ENCODE measurements around the gene HMG20A. TPM values are rescaled to one million over a fixed set of nuclear protein-coding genes. Genes with fewer than 3 reads are reported as not detected.

The HMG20A gene
- total RNA-seq, 1 donor, result 26.4 TPM

DNA sequence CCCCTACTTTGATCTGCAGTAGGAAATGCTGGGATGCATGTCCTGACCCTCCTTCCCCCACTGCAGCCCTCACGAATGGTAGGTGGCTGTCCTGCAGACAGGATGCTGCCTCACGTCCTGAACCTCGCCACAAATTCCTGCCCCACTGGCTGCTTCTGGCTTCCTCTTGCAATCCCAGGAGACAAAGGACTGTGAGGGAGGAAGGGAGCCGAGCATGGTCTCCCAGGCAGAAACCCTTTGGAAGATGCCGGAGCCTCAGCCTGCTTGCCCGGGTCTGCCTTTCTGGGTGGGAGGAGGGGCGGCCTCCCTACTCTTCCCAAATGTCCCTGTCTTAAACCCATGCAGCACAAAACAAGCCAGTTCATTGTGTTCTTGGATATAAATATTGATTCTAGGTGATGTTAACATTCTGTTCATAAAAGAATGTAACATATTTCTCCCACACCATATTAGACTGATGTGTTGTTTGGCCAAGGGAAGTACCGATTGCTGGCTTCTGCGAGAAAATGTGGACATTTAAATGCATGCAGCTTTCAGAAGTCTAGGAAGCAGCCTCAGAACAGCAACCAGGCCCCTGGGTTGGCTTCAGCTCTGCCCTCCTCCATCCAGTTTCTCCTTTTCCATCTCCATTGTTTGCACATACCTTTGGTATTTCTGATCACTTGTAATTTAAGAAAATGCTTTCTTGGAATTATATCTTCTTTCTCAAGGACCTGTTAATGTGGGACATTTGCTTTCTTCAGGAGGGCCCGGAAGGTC is 75.3 kb downstream of the HMG20A start:
- DNase-seq (ENCODE audit: low read depth in 2 of 3, low spot score in 2 of 3), result peak in 1 of 3 donors; percentile 11

DNA sequence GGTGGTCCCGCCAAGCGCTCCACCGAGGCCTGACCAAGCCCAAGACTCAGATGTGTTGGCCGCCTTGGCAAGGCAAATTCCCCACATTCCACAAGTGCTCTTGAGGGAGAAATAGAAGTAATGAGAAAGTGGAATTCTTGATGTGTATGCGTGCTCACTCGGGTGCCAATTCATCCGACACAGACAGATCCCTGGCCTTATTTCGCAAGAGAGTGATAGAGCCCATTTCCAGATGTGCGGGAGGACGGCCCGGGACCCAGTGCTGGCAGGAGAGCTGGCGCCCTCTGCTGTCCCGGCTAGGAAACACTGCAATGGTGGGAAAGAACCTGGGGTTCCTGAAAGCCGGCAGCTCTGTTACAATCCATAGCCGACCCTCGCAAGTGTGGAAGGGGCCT is 76.0 kb downstream of the HMG20A start:
- DNase-seq (ENCODE audit: low read depth in 2 of 3, low spot score in 2 of 3), result peak; percentile 28 to 77 (median 67)

DNA sequence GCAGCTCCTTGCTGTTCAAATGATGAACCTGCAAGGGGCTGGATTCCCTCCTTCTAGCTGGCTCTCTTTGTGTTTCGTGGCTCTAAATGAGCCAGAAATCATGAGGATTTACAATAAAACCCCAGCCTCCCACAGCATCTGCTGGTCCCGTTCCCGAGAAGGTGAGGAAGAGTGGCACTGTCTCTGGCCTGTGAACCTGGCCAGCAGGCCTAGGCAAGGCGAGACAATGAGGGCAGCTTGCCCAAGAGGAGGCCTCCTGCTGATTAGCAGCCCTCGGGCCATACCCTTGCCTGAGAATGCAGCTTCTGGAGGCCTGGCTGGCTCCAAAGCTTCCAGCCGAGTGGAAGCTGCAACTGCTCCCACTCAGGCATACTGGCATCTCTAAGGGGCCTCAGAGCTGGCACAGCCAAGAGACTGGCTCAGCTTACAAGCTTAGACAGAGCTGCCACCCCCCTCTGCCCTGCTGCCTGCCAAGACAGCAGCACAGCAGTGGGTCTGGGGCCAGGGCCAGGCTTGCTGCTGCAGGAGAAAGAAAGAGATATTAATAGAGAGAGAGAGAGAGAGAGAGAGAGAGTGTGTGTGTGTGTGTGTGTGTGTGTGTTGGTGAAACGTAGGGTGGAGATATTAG is 76.5 kb downstream of the HMG20A start:
- DNase-seq (ENCODE audit: low read depth in 2 of 3, low spot score in 2 of 3), result no peak

DNA sequence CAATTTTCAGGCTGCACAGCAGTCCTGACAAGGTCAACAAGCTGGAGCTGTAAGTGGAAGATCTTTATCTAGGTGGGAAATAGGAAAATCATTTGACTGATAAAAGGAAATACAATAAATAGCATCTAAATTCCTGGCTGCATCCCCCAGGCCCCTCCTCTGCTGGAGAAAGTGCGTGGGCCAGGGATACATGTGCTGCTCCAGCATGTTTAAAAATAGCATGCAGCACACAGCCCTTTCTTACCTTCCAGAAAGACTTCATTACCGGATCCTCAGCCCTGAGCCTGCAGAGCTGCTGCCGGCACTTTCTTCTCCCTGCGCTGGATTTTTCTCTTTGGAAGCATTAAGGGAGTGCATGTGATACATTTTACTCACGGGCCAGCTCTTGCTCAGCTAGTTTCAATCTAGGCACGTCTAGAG is 77.3 kb downstream of the HMG20A start:
- DNase-seq (ENCODE audit: low read depth in 2 of 3, low spot score in 2 of 3), result no peak

DNA sequence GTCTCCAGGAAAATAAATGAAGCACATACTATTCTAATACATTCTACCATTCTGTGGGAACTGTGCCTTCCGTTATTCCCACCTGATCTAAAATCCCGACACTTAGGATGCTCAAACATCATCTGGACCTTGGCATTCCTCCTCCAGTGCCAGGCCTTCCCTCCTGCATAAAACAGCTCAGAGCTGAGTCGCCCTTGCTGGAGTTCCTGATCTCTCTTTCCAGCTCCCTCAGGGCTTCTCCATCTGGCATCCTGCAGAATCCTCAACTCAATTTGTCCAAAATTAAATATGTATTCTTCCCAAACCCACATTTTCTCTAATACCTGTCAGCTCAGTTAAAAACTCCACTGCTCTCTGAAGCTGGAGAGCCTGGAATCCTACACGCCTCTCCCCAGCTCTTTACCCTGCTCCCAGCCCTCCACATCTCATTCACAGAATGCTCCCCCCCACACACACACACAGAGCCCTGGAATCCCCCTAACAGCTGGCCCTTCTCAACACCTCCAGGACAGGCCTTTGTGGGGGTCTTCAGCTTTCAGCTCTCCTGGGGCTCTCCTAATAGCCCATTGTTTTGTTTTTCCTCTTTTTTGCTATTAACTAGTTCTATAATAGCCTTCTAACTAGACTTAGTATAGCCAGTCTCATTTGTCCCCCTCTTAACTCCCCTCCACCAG is 78.5 kb downstream of the HMG20A start:
- DNase-seq (ENCODE audit: low read depth in 2 of 3, low spot score in 2 of 3), result no peak

DNA sequence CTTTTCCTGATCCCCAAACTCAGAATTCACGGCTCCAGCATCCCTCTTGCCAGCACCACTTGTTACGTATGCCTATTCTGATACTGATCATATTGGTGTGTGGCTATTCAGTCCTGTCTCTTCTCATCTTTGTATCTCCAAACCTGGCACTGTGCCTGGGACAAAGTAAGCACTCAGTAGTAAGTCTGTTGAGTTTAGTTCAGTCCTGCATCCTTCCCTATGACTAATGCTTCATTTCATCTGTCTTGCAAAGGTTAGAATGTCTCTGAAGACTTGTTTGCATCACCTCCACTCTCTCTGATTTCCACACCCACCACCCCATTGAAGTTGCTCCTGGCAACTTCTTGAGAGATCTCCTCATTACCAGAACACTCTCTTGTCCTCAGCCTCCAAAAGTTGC is 80.3 kb downstream of the HMG20A start:
- DNase-seq (ENCODE audit: low read depth in 2 of 3, low spot score in 2 of 3), result no peak

DNA sequence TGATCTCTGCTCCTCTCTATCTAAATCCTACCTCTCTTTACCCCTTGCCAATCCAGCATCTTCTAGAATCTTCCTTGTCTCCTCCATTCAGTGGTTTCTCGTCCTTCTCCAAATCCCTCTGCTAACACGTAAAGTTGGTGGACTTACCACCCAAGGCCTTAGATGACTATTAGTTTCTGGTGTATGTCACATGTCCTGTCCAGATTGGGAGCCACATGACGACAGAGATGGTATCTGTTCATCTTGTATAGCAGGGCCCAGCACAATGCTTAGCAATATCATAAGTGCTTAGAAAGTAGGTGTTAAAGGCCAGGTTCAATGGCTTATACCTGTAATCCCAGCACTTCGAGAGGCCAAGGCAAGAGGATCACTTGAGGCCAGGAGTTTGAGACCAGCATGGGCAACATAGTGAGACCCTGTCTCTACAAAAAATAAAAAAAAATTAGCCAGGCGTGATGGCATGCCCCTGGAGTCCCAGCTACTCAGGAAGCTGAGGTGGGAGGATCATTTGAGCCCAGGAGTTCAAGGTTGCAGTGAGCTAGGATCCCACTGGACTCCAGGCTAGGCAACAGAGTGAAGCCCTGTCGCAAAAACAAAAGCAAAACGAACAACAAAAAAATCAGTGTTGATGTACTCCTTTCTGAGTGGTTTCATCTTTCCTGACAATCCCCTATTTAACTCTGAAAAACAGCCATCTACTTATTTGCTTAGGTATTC is 81.8 kb downstream of the HMG20A start:
- no peak for DNase-seq (ENCODE audit: low read depth in 2 of 3, low spot score in 2 of 3)

DNA sequence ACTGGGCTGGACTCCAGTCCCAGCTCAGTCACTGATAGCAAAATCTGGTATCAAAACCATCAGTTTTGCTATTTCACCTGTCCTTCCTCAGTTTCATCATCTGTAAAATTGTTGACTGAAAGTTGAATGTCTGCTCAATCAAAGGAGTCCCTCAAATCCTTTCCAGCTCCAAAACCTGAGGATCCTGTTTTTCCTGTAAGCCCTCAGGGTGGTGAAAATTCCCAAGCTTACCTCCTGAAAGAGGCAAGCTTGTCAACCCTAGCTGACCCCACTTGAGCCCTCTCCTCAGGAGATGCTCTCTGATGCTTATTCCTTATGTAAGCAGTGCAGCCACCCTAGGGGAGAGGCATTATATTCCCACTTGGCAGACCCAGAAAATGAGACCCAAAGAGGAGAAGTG is 82.6 kb downstream of the HMG20A start:
- DNase-seq (ENCODE audit: low read depth in 2 of 3, low spot score in 2 of 3), result no peak

DNA sequence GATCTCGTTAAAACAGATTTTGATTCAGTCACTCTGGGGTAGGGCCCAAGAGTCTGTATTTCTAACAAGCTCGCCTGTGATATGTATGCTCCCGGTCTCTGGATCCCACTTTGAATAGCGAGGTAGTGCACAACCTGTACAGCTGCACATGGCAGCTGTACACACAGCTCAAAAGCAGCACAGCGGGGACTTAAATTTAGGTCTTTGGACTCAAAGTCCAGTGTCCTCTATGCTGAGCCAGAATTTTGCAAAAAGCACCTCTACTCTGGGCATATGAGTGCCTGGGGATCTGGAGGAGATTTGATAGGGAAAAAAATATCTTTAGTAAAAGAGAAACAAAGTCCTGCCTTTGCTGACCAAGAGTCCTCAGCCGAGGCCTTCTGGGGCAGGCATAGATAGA is 83.1 kb downstream of the HMG20A start:
- DNase-seq (ENCODE audit: low read depth in 2 of 3, low spot score in 2 of 3), result no peak

DNA sequence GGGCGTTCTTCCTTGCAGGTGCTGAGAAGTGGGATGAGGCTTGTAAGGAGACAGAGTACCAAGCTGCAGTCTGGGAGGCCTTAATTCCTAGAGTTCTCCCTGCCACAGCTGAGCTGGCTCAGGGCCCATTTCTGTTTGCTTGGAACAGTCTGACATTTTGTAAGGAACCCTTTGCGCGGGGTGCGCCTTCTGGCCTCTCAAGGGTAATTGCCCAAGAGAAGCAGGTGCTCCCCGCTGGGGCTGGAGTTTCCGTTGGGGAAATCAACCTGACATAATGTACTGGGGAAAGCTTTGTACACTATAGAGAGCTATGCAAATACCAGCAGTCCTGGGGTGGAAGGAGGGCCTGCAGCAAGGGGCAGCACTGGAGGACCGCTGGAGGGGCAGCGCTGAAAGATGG is 83.6 kb downstream of the HMG20A start:
- no peak for DNase-seq (ENCODE audit: low read depth in 2 of 3, low spot score in 2 of 3)

DNA sequence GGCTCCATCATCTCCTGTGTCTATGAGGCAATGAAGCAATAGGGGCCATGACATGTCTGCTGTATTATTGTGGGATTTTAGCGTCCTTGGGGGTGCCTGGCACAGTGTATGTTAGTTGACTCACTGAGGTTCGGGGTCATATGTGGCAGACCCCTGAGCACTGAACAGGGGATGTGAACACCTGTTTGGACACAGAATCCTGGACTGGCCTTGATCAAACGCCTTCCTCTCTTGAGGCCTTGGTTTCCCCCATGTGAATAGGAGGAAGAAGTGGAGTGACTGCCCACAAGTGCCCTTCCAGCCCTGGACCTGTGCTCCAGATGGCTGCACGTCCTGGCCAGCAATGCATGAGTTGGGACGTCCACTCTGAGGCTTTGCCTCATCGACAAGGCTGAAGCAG is 84.2 kb downstream of the HMG20A start:
- DNase-seq (ENCODE audit: low read depth in 2 of 3, low spot score in 2 of 3), result no peak

DNA sequence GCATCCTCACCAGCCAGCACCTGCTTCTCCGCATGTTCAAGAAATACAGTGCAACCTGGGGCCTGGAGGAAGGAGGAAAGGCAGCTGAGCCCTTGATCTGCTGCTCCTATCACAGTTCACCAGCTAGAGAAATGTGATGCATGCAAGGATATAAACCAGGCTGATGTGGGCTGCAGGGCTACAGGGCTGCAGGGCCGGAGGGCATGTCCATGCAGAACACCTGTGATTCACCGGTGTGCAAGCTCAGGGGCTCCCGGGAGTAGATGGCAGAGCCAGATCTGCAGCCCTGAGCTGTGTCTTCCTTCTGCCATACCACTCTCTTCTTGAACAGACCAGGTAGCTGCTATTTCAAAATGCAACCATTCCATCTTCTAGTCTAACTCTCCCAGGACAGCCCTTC is 84.9 kb downstream of the HMG20A start:
- no peak for DNase-seq (ENCODE audit: low read depth in 2 of 3, low spot score in 2 of 3)

DNA sequence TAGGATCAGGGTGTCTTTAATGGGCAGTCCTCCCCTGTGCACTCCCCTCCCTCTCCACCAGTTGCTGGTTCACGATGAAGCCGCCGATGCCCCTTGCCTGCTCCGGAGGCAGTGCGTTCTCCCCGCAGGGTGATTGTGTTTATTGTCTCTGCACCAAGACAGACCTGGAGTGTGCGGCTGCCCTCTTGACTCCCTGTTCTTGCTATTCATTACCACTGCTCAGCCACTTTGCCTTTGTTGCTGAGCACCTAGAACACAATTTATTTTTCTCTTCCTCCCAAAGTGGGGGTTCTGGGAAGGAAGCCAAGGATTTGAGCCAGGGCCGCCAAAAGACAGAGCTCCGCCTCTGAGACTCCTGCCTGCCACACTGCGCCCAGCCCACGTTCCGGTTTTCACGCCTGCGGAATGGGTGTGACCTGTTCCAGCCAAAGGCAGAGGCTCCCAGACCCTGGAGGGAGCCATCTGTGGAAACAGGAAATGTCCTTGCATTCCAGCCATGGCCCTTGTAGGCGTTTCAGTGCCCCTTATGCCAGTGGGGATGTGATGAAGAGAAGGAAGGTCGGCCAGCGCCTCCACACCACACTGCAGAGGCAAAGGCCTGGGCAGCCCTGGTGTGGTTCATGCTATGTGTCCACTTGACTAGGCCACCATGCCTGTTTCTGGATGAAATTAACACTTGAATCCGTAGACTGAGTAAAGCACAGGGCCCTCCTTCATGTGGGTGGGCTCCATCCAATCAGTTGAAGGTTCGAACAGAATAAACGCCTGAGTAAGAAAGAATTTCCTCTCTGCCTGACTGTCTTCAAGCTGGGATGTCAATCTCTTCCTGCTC is 85.8 kb downstream of the HMG20A start:
- DNase-seq (ENCODE audit: low read depth in 2 of 3, low spot score in 2 of 3), result no peak

DNA sequence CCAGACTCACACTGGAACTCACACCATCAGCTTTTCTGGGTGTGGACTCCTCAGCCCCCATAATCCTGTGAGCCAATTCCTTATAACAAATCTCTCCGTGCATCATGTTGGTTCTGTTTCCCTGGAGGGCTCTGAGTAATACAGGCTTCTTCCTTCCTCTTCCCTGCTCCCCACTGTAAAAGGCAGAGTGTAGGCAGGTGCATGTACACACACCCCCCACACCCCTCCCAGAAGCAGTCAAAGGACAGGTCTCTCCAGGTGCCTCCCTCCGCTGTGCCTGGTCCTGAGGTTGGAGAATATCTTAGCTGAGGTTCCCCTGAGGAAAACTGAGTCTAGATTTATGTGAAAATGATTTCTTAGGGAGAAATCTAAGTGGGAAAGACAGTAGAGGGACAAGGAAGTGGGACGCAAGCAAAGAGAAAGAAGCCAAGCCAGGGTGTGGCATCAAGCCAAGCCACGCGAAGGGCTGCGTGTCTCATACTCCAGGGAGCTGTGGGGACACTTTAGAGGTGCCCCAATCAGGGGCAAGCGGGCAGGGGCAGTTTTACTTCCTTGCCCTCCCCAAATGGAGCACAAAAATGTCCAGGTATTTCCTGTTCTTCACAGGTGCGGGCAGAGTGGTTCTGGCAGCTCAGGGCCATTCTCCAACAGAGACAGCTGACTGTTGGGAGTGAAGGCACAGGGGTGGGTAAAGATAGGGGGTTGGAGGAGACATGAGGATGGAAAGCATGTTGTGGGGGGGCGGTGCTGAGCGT is 86.6 kb downstream of the HMG20A start:
- DNase-seq (ENCODE audit: low read depth in 2 of 3, low spot score in 2 of 3), result peak in 1 of 3 donors; percentile 52

DNA sequence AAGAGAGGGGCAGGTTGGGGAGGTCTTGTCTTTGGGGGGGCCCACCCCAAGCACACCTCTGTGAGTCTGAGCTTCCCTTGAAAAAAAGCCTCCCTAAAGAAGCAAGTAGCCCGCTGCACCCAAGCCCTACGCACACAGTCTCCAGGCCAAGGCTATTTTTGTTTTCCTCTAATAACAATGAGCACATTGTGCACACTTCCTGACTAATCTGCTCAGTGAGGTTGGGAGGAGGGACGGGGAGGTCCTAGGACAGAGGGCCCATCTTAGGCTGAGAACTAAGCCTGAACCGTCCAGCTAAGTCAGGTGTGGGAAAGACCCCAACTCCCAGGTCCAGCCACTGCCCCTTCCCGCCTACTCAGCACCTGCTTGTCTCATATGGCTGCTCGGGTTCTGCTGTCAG is 87.2 kb downstream of the HMG20A start:
- DNase-seq (ENCODE audit: low read depth in 2 of 3, low spot score in 2 of 3), result peak in 1 of 3 donors; percentile 23

DNA sequence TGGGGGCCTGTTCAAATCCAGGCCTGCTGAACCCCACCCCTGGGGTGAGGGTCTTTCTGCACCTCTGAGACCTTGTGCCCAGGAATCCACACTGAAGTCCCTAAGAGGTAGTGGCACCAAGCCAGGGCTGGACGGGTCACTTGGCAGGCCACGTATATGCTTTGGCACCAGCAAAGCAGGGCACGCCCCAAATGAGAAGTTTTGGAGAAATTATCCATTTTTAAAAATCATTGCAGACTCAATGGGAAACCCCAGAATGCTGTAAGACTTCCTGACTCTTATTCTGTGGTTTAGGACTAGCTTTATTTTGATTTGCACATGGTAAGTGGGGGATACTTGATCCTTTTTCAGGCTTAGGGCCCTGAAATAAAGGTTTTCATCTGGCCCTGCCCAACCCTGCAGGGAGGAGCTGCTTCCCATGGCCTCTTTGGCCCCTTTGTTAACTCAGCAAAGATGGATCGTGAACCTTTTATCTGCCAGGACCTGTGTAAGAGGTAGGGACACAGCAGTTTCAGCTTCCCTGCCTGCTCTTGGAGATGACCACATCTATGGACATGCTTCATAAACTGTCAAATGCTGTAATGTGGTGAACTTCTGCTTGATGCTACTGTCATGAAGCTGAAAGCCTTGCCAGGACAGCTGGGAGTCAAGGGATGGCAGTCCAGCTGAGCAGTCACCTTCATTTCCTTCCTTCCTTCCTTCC is 88.0 kb downstream of the HMG20A start:
- DNase-seq (ENCODE audit: low read depth in 2 of 3, low spot score in 2 of 3), result peak in 1 of 3 donors; percentile 49

DNA sequence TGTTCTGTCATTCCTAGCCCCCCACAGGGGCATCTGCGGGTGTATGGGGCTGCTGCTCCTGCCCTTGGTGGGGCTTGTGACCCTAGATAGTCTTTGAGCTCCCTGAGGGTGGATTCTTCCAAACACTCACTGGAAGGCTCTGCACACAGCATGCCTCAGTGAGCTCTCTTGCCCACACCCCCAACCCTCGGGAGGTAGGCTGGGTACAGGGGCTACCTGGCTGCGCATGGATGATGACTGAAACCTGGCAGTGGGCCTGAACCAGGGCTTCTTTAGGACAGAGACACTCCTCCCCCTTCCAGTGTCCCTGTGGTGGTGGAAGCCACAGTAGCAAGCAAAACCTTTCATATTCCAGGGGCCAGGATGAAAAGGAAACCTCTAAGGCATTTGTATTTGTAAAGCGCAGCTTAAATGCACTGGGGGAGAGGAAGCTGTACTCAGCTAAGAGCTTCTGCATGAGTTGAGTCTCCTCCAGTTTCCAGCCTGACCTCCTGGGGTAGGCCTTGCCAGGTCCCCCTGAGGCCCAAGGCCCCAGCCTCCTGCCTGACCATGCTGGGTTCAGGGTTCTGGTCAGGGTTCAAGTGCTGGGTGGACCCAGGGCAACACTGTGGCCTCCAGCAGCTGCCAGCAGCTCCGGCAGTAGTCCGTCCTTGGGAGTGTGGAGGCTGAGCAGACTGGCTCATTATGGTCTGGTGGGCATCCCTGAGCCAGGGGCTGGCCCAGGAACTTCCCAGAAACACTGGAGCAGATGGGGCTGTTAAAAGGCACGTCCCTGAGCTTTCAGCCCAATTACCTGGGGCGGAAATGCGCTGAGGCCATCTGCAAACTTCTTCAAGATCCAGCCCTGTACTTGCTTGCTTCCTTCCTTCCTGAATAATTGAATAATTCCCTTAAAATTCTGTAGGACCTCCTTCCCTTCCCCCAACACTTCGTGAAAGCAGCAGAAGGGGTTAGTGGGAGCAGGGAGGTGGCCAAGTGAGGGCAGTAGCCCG is 89.7 kb downstream of the HMG20A start:
- no peak for DNase-seq (ENCODE audit: low read depth in 2 of 3, low spot score in 2 of 3)

DNA sequence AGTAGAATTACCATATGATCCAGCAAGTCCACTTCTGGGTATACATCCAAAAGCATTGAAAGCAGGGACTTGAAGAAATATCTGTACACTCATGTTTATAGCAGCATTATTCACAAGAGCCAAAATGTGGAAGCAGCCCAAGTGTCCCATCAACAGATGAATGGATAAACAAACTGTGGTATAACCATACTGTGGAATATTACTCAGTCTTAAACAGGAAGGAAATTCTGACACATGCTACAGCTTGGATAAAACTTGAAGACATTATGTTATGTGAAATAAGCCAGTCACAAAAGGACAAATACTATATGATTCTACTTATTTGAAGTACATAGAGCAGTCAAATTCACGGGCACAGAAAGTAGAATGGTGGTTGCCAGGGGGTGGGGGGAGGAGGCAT is 91.2 kb downstream of the HMG20A start:
- DNase-seq (ENCODE audit: low read depth in 2 of 3, low spot score in 2 of 3), result no peak

All from hematopoietic multipotent progenitor cell (in vitro differentiated cells).